Neural cell (in vitro differentiated cells): Measurements from ENCODE around the gene PTCH2. TPM values are rescaled to one million over a fixed set of nuclear protein-coding genes. Genes with fewer than 3 reads are reported as not detected.

Experiments used
- H2AFZ ChIP-seq: fragments of 200-600, 300-800 bp; sonication (generic), shearing (Covaris generic); 2 replicates; pipeline ENCODE4 v1.6.0; 2014; ENCODE audit warnings: low read depth, mild to moderate bottlenecking, antibody characterized with exemption, low read length, moderate library complexity
- H3F3A ChIP-seq: fragments of 200-600 bp; shearing (Covaris generic); 2 replicates; pipeline ENCODE4 v1.6.1; 2016; ENCODE audit warnings: mild to moderate bottlenecking, moderate library complexity, mixed read lengths, antibody characterized with exemption, low read length; ENCODE audit not compliant: insufficient read depth, poor library complexity, severe bottlenecking
- H3K27ac ChIP-seq: fragments of 200-600, 300-800 bp; sonication (generic), shearing (Covaris generic); 2 replicates; pipeline ENCODE4 v1.5.1; 2014; ENCODE audit warnings: mild to moderate bottlenecking, low read length, moderate library complexity
- H3K27me3 ChIP-seq: fragments of 300-800, 200-600 bp; sonication (generic), shearing (Covaris generic); 2 replicates; pipeline ENCODE4 v1.6.0; 2014; ENCODE audit warnings: mild to moderate bottlenecking, low read depth, low read length, moderate library complexity; ENCODE audit not compliant: insufficient read depth
- H3K36me3 ChIP-seq: fragments of 300-800, 200-600 bp; sonication (generic), shearing (Covaris generic); 2 replicates; pipeline ENCODE4 v1.5.1; 2014; ENCODE audit warnings: mild to moderate bottlenecking, antibody characterized with exemption, low read length, moderate library complexity; ENCODE audit not compliant: insufficient read depth
- H3K4me2 ChIP-seq: fragments of 300-800, 200-600 bp; sonication (generic), shearing (Covaris generic); 2 replicates; pipeline ENCODE4 v1.6.0; 2014; ENCODE audit warnings: mild to moderate bottlenecking, low read length
- H3K4me3 ChIP-seq: fragments of 300-800, 200-600 bp; sonication (generic), shearing (Covaris generic); 2 replicates; pipeline ENCODE4 v1.5.1; 2014; ENCODE audit warnings: mild to moderate bottlenecking, low read length, moderate library complexity
- H3K79me2 ChIP-seq: fragments of 200-600 bp; shearing (Covaris generic); replicated peaks from 2 replicates; pipeline ENCODE4 v1.6.0; 2014; ENCODE audit warnings: mild to moderate bottlenecking, low read length, moderate library complexity; ENCODE audit not compliant: insufficient read depth
- H3K9ac ChIP-seq: fragments of 300-800, 200-600 bp; sonication (generic), shearing (Covaris generic); 2 replicates; pipeline ENCODE4 v1.6.1; 2016; ENCODE audit warnings: mild to moderate bottlenecking, low read length, mixed read lengths
- H3K9me2 ChIP-seq: fragments of 200-600 bp; shearing (Covaris generic); 2 replicates; pipeline ENCODE4 v1.6.1; 2016; ENCODE audit warnings: mild to moderate bottlenecking, low read length, mixed read lengths; ENCODE audit not compliant: insufficient read depth
- H3K9me3 ChIP-seq: fragments of 200-600, 300-800 bp; sonication (generic), shearing (Covaris generic); 2 replicates; pipeline ENCODE4 v1.6.1; 2016; ENCODE audit warnings: mild to moderate bottlenecking, mixed run types, low read length, moderate library complexity, mixed read lengths
- H4K20me1 ChIP-seq: fragments of 200-600 bp; shearing (Covaris generic); 2 replicates; pipeline ENCODE4 v1.6.1; 2016; ENCODE audit warnings: mild to moderate bottlenecking, mixed run types; ENCODE audit not compliant: insufficient read depth
- EP300 ChIP-seq: fragments of 450-650 bp; conservative IDR thresholded peaks from 2 replicates; pipeline ENCODE4 v1.6.1; 2014; ENCODE audit warnings: antibody characterized with exemption, mild to moderate bottlenecking, moderate library complexity; ENCODE audit not compliant: poor library complexity, severe bottlenecking
- EZH2 ChIP-seq: fragments of 200-600, 300-800 bp; shearing (Covaris generic), sonication (generic); IDR thresholded peaks from 2 replicates; pipeline ENCODE4 v1.6.1; 2014; ENCODE audit warnings: antibody characterized with exemption, low read length, borderline replicate concordance, mild to moderate bottlenecking; ENCODE audit not compliant: insufficient read depth, poor library complexity, severe bottlenecking
- MXI1 ChIP-seq: fragments of 450-650 bp; conservative IDR thresholded peaks from 2 replicates; pipeline ENCODE4 v1.6.1; 2014; ENCODE audit warnings: antibody characterized with exemption, mild to moderate bottlenecking; ENCODE audit not compliant: poor library complexity, severe bottlenecking
- POLR2AphosphoS5 ChIP-seq: IDR thresholded peaks from 2 replicates; pipeline ENCODE4 v1.6.1; 2012
- RAD21 ChIP-seq: fragments of 450-650 bp; conservative IDR thresholded peaks from 2 replicates; pipeline ENCODE4 v1.6.1; 2014; ENCODE audit warnings: antibody characterized with exemption, mild to moderate bottlenecking, moderate library complexity
- SMC3 ChIP-seq: fragments of 450-650 bp; conservative IDR thresholded peaks from 2 replicates; pipeline ENCODE4 v1.6.1; 2014; ENCODE audit warnings: antibody characterized with exemption, mild to moderate bottlenecking, moderate library complexity; ENCODE audit not compliant: poor library complexity
- TAF1 ChIP-seq: IDR thresholded peaks from 2 replicates; pipeline ENCODE4 v1.6.1; 2012; ENCODE audit warnings: low read depth
- polyA plus RNA-seq: library from polyadenylated mRNA; depleted of rRNA; stranded (reverse); fragments of >200 nt; gene quantifications from 2 replicates; pipeline ENCODE4 v1.2.3, GENCODE V29; 2014
- TF ChIP-seq, protein P1 (sequence below): IDR thresholded peaks from 2 replicates; pipeline ENCODE4 v1.6.1; 2012; ENCODE audit warnings: borderline replicate concordance
- TF ChIP-seq, protein P2 (sequence below): fragments of 450-650 bp; IDR thresholded peaks from 2 replicates; pipeline ENCODE4 v1.5.1; 2014; ENCODE audit warnings: antibody characterized with exemption, mild to moderate bottlenecking, moderate library complexity; ENCODE audit not compliant: poor library complexity, severe bottlenecking

PTCH2 gene
- polyA plus RNA-seq, 1 donor from 2014 or later, result 1.3 TPM

DNA sequence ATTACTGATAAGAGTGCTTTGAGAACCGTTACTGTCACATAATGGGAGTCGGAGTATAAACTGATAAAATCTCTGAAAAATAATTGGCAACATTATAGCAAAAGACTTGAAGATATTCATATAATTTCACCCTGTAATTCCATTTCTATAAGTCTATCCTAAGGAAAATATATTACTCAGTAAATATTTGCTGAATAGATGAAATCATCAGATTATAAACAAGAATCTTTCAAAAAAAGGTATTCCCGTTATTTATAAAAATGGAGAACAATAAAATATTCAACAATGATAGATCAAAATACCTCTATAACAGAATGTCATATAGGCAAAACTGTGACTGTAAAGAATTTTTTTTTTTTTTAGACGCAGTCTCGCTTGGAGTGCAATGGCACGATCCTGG is 42.4 kb upstream of the PTCH2 start:
- no peaks in the 10 kb centered on the region for H3K79me2 ChIP-seq
- no peaks in the 10 kb centered on the region for H4K20me1 ChIP-seq
- no peak for TF ChIP-seq POLR2AphosphoS5
- TF ChIP-seq RAD21, result no peak
- TF ChIP-seq MXI1, result no peak
- TF ChIP-seq SMC3, result no peak
- no peak for TF ChIP-seq EZH2
- TF ChIP-seq TAF1, result no peak
- TF ChIP-seq, protein P1, sequence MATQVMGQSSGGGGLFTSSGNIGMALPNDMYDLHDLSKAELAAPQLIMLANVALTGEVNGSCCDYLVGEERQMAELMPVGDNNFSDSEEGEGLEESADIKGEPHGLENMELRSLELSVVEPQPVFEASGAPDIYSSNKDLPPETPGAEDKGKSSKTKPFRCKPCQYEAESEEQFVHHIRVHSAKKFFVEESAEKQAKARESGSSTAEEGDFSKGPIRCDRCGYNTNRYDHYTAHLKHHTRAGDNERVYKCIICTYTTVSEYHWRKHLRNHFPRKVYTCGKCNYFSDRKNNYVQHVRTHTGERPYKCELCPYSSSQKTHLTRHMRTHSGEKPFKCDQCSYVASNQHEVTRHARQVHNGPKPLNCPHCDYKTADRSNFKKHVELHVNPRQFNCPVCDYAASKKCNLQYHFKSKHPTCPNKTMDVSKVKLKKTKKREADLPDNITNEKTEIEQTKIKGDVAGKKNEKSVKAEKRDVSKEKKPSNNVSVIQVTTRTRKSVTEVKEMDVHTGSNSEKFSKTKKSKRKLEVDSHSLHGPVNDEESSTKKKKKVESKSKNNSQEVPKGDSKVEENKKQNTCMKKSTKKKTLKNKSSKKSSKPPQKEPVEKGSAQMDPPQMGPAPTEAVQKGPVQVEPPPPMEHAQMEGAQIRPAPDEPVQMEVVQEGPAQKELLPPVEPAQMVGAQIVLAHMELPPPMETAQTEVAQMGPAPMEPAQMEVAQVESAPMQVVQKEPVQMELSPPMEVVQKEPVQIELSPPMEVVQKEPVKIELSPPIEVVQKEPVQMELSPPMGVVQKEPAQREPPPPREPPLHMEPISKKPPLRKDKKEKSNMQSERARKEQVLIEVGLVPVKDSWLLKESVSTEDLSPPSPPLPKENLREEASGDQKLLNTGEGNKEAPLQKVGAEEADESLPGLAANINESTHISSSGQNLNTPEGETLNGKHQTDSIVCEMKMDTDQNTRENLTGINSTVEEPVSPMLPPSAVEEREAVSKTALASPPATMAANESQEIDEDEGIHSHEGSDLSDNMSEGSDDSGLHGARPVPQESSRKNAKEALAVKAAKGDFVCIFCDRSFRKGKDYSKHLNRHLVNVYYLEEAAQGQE, result no peak
- TF ChIP-seq, protein P2, sequence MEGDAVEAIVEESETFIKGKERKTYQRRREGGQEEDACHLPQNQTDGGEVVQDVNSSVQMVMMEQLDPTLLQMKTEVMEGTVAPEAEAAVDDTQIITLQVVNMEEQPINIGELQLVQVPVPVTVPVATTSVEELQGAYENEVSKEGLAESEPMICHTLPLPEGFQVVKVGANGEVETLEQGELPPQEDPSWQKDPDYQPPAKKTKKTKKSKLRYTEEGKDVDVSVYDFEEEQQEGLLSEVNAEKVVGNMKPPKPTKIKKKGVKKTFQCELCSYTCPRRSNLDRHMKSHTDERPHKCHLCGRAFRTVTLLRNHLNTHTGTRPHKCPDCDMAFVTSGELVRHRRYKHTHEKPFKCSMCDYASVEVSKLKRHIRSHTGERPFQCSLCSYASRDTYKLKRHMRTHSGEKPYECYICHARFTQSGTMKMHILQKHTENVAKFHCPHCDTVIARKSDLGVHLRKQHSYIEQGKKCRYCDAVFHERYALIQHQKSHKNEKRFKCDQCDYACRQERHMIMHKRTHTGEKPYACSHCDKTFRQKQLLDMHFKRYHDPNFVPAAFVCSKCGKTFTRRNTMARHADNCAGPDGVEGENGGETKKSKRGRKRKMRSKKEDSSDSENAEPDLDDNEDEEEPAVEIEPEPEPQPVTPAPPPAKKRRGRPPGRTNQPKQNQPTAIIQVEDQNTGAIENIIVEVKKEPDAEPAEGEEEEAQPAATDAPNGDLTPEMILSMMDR, result no peak
- no peak for TF ChIP-seq EP300
- H3K4me3 ChIP-seq, result no peak overlapping the region
- no peaks in the 10 kb centered on the region for H3F3A ChIP-seq
- no peak overlapping the region for H3K4me2 ChIP-seq
- no peak overlapping the region for H3K9ac ChIP-seq
- H3K36me3 ChIP-seq, result peaks cover 6% of the 10 kb centered on the region
- no peaks in the 10 kb centered on the region for H3K27me3 ChIP-seq
- H3K27ac ChIP-seq, result no peak overlapping the region
- H3K9me2 ChIP-seq, result no peaks in the 10 kb centered on the region
- no peak overlapping the region for H2AFZ ChIP-seq
- peaks cover 3% of the 10 kb centered on the region for H3K9me3 ChIP-seq

- H3K9ac ChIP-seq, result no peak overlapping the region
- no peaks in the 10 kb centered on the region for H3K79me2 ChIP-seq
- no peak overlapping the region for H3K4me2 ChIP-seq
- no peaks in the 10 kb centered on the region for H3F3A ChIP-seq
- no peak overlapping the region for H3K4me3 ChIP-seq
- H3K36me3 ChIP-seq, result peaks cover 6% of the 10 kb centered on the region
- TF ChIP-seq, protein P1, result no peak
- TF ChIP-seq TAF1 (no peak), MXI1 (no peak), EP300 (no peak), POLR2AphosphoS5 (no peak), RAD21 (no peak), EZH2 (no peak), SMC3 (no peak)
- TF ChIP-seq, protein P2, result no peak
- no peaks in the 10 kb centered on the region for H3K9me2 ChIP-seq
- no peak overlapping the region for H2AFZ ChIP-seq
- H3K27me3 ChIP-seq, result no peaks in the 10 kb centered on the region
- no peak overlapping the region for H3K27ac ChIP-seq
- H4K20me1 ChIP-seq, result no peaks in the 10 kb centered on the region
- H3K9me3 ChIP-seq, result peaks cover 3% of the 10 kb centered on the region
Measured at GRCh38 chr1:44884746-44885145, 41.7 kb upstream of the PTCH2 start.
